Calu3 (cell line): ENCODE results near the gene RELB. TPM values are rescaled to one million over a fixed set of nuclear protein-coding genes. Genes with fewer than 3 reads are reported as not detected.

Experiments used
- BruUV-seq: library from RNA; stranded (reverse); fragments of 400-500 nt; replicated peaks from 2 replicates; lab custom pipeline; 2021; lab: Mats Ljungman, UMichigan
- CTCF ChIA-PET: fragments of 300-600 bp; sonication (Branson Sonifier 250); formaldehyde crosslinking; loops from one replicate; lab custom pipeline; 2022; ENCODE audit warnings: antibody characterized with exemption; lab: Charles Lee
- DNase-seq: peaks from one replicate; pipeline ENCODE4 v3.0.0; 2022
- H3K27ac Mint-ChIP-seq: one replicate; pipeline ENCODE4 v1.8.0; 2022; ENCODE audit warnings: mixed read lengths; ENCODE audit not compliant: unreplicated experiment
- H3K27me3 Mint-ChIP-seq: one replicate; pipeline ENCODE4 v1.8.0; 2022; ENCODE audit warnings: mixed read lengths; ENCODE audit not compliant: unreplicated experiment
- H3K36me3 Mint-ChIP-seq: one replicate; pipeline ENCODE4 v1.8.0; 2022; ENCODE audit warnings: mild to moderate bottlenecking, moderate library complexity, mixed read lengths; ENCODE audit not compliant: insufficient read depth, unreplicated experiment
- H3K4me1 Mint-ChIP-seq: one replicate; pipeline ENCODE4 v1.8.0; 2022; ENCODE audit warnings: mild to moderate bottlenecking, low read depth, mixed read lengths; ENCODE audit not compliant: unreplicated experiment
- H3K4me3 Mint-ChIP-seq: one replicate; pipeline ENCODE4 v1.8.0; 2022; ENCODE audit warnings: mild to moderate bottlenecking, low read depth, moderate library complexity, mixed read lengths; ENCODE audit not compliant: unreplicated experiment
- H3K9me3 Mint-ChIP-seq: one replicate; pipeline ENCODE4 v1.8.0; 2022; ENCODE audit warnings: low read depth, mixed read lengths; ENCODE audit not compliant: unreplicated experiment
- CTCF ChIP-seq: fragments of 200-600 bp; IDR thresholded peaks from one replicate; pipeline ENCODE4 v1.8.0; 2022; ENCODE audit warnings: antibody characterized with exemption; ENCODE audit not compliant: unreplicated experiment
- intact Hi-C: fragments of 100-400 bp; cut with micrococcal nuclease; formaldehyde crosslinking; loops from one replicate; pipeline ENCODE4 v1.10.0; 2022; ENCODE audit not compliant: unreplicated experiment
- total RNA-seq: library from RNA; stranded (reverse); gene quantifications from 2 replicates; pipeline ENCODE4 v1.2.3, GENCODE V29; 2022

The RELB gene
- total RNA-seq, 1 experiment from 2014 or later: 44.5 TPM

GRCh38 chr19:45008552-45008951 is 7.3 kb downstream of the RELB start:
- CTCF ChIA-PET: interaction anchor here (0.6 kb wide), 1 partner anchor 317 kb away, joined by 5 read pairs; no protein-coding TSS in a partner anchor
- Mint-ChIP-seq H3K4me1 (no peaks in the 10 kb centered on the region), H3K27ac (no peak overlapping the region), H3K4me3 (no peak overlapping the region), H3K36me3 (peaks cover 48% of the 10 kb centered on the region), H3K27me3 (no peaks in the 10 kb centered on the region), H3K9me3 (no peaks in the 10 kb centered on the region)
- DNase-seq: no peak
- intact Hi-C loops: no loop called here
- no TSS peak for BruUV-seq
- no peak for TF ChIP-seq CTCF

- H3K27ac Mint-ChIP-seq: no peak overlapping the region
- TF ChIP-seq CTCF: no peak
- intact Hi-C loops: no loop called here
- H3K9me3 Mint-ChIP-seq: no peaks in the 10 kb centered on the region
- BruUV-seq: no TSS peak
- CTCF ChIA-PET: no interaction called here
- DNase-seq: no peak
- no peaks in the 10 kb centered on the region for H3K4me1 Mint-ChIP-seq
- no peak overlapping the region for H3K4me3 Mint-ChIP-seq
- peaks cover 58% of the 10 kb centered on the region for H3K36me3 Mint-ChIP-seq
- H3K27me3 Mint-ChIP-seq: no peaks in the 10 kb centered on the region
Measured at GRCh38 chr19:45009625-45010255, 8.5 kb downstream of the RELB start.

- no TSS peak for BruUV-seq
- intact Hi-C loops: no loop called here
- Mint-ChIP-seq H3K4me1 (no peaks in the 10 kb centered on the region), H3K36me3 (peaks cover 63% of the 10 kb centered on the region), H3K4me3 (no peak overlapping the region), H3K9me3 (no peaks in the 10 kb centered on the region), H3K27ac (no peak overlapping the region), H3K27me3 (no peaks in the 10 kb centered on the region)
- no peak for DNase-seq
- CTCF ChIA-PET: no interaction called here
- TF ChIP-seq CTCF: no peak
Measured at GRCh38 chr19:45010306-45010705, 9.0 kb downstream of the RELB start.

DNA sequence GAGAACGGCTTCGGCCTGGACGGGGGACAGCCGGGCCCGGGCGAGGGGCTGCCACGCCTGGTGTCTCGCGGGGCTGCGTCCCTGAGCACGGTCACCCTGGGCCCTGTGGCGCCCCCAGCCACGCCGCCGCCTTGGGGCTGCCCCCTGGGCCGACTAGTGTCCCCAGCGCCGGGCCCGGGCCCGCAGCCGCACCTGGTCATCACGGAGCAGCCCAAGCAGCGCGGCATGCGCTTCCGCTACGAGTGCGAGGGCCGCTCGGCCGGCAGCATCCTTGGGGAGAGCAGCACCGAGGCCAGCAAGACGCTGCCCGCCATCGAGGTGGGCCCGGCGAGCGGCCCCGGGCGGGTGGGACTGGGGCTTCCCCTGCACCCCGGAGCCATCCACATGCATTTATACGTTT is 10.7 kb downstream of the RELB start:
- intact Hi-C loops: no loop called here
- Mint-ChIP-seq H3K9me3 (no peaks in the 10 kb centered on the region), H3K27ac (no peak overlapping the region), H3K4me3 (no peak overlapping the region), H3K27me3 (no peaks in the 10 kb centered on the region), H3K4me1 (no peaks in the 10 kb centered on the region), H3K36me3 (peaks cover 57% of the 10 kb centered on the region)
- no peak for TF ChIP-seq CTCF
- DNase-seq: no peak
- CTCF ChIA-PET: no interaction called here
- BruUV-seq: no TSS peak
